ENCODE results near the gene ADAMTS10. TPM values are rescaled to one million over a fixed set of nuclear protein-coding genes. Genes with fewer than 3 reads are reported as not detected.

ADAMTS10 gene
- total and polyA plus RNA-seq, 10 of the 15 experiments (the other 5 are each of a cell fraction or from before 2014, with no cell fraction given): 0.01 to 2.5 (median 0.42) TPM; not detected in 3

GRCh38 chr19:8592231-8593009, 18.1 kb downstream of the ADAMTS10 start:
- FAIRE-seq: no peak
- peaks cover 6% of the 10 kb centered on the region; the same call in 2 of the 3 replicates for H3K9me3 ChIP-seq (replicated peaks; ENCODE audit: control insufficient read depth, insufficient read depth, low read length)
- TF ChIP-seq, protein P1, sequence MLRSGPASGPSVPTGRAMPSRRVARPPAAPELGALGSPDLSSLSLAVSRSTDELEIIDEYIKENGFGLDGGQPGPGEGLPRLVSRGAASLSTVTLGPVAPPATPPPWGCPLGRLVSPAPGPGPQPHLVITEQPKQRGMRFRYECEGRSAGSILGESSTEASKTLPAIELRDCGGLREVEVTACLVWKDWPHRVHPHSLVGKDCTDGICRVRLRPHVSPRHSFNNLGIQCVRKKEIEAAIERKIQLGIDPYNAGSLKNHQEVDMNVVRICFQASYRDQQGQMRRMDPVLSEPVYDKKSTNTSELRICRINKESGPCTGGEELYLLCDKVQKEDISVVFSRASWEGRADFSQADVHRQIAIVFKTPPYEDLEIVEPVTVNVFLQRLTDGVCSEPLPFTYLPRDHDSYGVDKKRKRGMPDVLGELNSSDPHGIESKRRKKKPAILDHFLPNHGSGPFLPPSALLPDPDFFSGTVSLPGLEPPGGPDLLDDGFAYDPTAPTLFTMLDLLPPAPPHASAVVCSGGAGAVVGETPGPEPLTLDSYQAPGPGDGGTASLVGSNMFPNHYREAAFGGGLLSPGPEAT (IDR thresholded peaks at IDR 0.05; ENCODE audit: low read depth): no peak
- TF ChIP-seq CHD4 (IDR thresholded peaks at IDR 0.05) (no peak), BHLHE40 (IDR thresholded peaks at IDR 0.05; ENCODE audit: borderline replicate concordance in 1 of 2, low read depth in 2 of 2, low read length in 1 of 2) (no peak), RCOR1 (conservative IDR thresholded peaks at IDR 0.05; ENCODE audit: low read depth, low read length) (no peak), ZNF217 (IDR thresholded peaks at IDR 0.05) (no peak), MYC (IDR thresholded peaks at IDR 0.05; ENCODE audit: insufficient read depth, insufficient read length, insufficient replicate concordance, low read length, severe bottlenecking) (no peak), NR2F1 (conservative IDR thresholded peaks at IDR 0.05) (no peak)
- TF ChIP-seq, protein P2, sequence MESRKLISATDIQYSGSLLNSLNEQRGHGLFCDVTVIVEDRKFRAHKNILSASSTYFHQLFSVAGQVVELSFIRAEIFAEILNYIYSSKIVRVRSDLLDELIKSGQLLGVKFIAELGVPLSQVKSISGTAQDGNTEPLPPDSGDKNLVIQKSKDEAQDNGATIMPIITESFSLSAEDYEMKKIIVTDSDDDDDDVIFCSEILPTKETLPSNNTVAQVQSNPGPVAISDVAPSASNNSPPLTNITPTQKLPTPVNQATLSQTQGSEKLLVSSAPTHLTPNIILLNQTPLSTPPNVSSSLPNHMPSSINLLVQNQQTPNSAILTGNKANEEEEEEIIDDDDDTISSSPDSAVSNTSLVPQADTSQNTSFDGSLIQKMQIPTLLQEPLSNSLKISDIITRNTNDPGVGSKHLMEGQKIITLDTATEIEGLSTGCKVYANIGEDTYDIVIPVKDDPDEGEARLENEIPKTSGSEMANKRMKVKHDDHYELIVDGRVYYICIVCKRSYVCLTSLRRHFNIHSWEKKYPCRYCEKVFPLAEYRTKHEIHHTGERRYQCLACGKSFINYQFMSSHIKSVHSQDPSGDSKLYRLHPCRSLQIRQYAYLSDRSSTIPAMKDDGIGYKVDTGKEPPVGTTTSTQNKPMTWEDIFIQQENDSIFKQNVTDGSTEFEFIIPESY (IDR thresholded peaks at IDR 0.05): no peak
- TF ChIP-seq, protein P3, sequence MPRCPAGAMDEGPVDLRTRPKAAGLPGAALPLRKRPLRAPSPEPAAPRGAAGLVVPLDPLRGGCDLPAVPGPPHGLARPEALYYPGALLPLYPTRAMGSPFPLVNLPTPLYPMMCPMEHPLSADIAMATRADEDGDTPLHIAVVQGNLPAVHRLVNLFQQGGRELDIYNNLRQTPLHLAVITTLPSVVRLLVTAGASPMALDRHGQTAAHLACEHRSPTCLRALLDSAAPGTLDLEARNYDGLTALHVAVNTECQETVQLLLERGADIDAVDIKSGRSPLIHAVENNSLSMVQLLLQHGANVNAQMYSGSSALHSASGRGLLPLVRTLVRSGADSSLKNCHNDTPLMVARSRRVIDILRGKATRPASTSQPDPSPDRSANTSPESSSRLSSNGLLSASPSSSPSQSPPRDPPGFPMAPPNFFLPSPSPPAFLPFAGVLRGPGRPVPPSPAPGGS (IDR thresholded peaks at IDR 0.05; ENCODE audit: borderline replicate concordance, insufficient read depth, low read depth, low read length, poor library complexity, severe bottlenecking): no peak
- ATAC-seq: peak; percentile 38
- POLR2A ChIA-PET: no interaction called here
- H3K4me1 ChIP-seq (ENCODE audit: control insufficient read depth, insufficient read depth, low read length): no peaks in the 10 kb centered on the region
- no TSS peak for BruUV-seq (replicated peaks)
- 36% methylated on average over 55 of the region's 55 CpGs for WGBS (ENCODE audit: insufficient coverage, insufficient replicate concordance, low lambda C conversion rate, missing lambda C conversion rate)
- no peak overlapping the region for H3K4me2 ChIP-seq (ENCODE audit: control insufficient read depth, insufficient read depth)
- in situ Hi-C loops (cut with MboI) (no loop called here), intact Hi-C loops (cut with micrococcal nuclease; ENCODE audit: unreplicated experiment) (no loop called here)
- DNase-seq (ENCODE audit: low read depth, low spot score): no peak
- RAD21 ChIA-PET (ENCODE audit: unreplicated experiment): no interaction called here
- no peak overlapping the region for H3K9ac ChIP-seq (ENCODE audit: control insufficient read depth, insufficient read depth, low read length)
- no peaks in the 10 kb centered on the region for H4K20me1 ChIP-seq (ENCODE audit: control insufficient read depth, insufficient read depth)
- no peaks in the 10 kb centered on the region; a peak in 1 of 4 replicates for H3K27me3 ChIP-seq (replicated peaks in 1 of 2; ENCODE audit: control insufficient read depth in 2 of 2, insufficient read depth in 2 of 2, low read length in 1 of 2)
- no peaks in the 10 kb centered on the region for H3K36me3 ChIP-seq (ENCODE audit: control insufficient read depth in 2 of 2, insufficient read depth in 2 of 2, low read length in 1 of 2)
- SMC1A ChIA-PET (ENCODE audit: uncharacterized antibody, unreplicated experiment): no interaction called here
- no peak overlapping the region for H3K4me3 ChIP-seq
- H2AFZ ChIP-seq (ENCODE audit: control insufficient read depth, low read depth, low read length): no peak overlapping the region
- CTCF ChIA-PET: interaction anchor here (1.1 to 1.7 kb wide), 2 partner anchors 11 kb away, joined by 4 to 9 read pairs; no protein-coding TSS in a partner anchor
- H3K79me2 ChIP-seq (ENCODE audit: control insufficient read depth, insufficient read depth, low read length): no peaks in the 10 kb centered on the region
- H3K27ac ChIP-seq (ENCODE audit: control insufficient read depth, insufficient read depth): no peak overlapping the region
